DMS79 treated with DMSO at 0.1 percent for 48 hours (cell line): ENCODE data around the gene UPF3B.
"Not testable (repeated sequence)": the region's sequence is repeated elsewhere in the genome, so short reads cannot be mapped to it uniquely, and the experiment has no call there.

Source experiments
- DNase-seq: peaks from one replicate; lab custom pipeline; 2025; lab: John Stamatoyannopoulos, UW

Gene UPF3B

DNA sequence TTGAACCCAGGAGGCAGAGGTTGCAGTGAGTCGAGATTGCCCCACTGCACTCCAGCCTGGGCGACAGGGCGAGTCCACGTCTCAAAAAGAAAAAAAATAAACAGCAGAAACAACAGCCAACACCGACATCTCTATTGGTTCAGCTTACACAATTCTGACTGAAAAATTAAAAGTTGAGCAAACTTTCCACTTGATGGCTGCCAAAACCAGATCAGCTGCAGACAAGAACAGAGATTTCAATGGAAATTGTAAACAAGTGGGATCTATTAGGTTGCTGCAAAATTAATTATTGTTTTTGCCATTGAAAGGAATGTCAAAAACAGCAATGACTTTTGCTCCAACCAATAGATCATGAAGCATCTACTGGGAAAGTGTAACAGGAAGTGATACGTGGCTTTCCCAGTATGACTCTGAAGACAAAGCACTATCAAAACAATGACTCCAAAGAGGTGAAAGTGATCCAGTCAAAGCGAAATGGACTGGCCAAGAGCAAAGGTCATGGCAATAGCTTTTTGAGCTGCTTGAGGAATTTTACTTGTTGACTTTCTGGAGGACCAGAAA, 26.3 kb downstream of the UPF3B start:
- no peak for DNase-seq

DNA sequence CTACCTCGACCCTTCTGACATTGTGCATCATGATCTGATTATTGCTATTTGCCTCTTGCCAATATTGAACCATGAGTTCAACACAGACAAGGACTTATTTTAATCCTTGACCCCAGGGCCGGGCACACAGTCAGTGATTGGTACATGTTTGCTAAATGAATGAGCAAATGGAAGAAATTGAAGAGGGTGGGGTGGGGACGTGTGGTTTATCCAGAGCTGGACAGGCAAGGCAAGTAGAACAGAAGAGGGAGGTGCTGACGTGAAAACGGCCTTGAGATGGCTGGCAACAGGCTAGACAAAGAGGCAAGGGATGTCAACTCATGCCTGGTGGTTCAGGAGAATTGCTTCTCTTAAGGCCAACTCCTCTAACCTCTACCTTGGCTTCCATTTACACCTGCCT, 28.5 kb downstream of the UPF3B start:
- not testable (repeated sequence) for DNase-seq

DNA sequence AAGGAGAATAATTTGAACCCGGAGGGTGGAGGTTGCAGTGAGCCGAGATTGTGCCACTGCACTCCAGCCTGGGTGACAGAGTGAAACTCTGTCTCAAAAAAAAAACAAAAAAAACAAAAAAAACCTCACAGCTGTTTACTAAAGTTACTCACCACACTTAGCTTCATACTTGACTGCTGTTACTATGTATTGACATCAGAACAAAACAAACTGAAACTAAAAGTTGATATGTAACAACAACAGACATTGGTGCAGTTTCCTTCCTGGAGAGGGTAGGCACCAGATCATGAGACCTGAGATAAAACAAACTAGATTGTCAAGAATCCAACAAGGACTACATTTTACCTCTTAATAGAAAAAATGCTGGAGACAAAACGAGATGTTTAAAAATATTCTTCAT, 31.1 kb downstream of the UPF3B start:
- DNase-seq, result not testable (repeated sequence)

DNA sequence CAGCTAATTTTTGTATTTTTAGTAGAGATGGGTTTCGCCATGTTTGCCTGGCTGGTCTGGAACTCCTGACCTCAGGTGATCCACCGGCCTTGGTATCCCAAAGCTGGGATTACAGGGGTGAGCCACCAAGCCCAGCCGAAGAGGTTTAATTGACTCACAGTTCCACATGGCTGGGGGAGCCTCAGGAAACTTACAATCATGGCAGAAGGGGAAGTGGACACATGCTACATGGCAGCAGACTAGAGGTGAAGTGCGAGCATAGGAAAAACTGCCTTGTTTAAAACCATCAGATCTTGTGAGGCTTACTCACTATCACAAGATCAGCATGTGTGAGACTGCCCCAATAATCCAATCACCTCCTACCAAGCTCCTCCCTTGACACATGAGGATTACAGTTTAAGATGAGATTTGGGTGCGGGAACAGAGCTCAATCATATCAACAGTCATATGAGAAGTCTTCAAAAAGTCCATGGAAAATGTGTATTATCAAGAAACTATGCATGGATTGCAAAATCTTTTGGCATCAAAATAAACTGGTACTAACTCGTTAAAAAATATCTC, 35.6 kb downstream of the UPF3B start:
- DNase-seq, result no peak

DNA sequence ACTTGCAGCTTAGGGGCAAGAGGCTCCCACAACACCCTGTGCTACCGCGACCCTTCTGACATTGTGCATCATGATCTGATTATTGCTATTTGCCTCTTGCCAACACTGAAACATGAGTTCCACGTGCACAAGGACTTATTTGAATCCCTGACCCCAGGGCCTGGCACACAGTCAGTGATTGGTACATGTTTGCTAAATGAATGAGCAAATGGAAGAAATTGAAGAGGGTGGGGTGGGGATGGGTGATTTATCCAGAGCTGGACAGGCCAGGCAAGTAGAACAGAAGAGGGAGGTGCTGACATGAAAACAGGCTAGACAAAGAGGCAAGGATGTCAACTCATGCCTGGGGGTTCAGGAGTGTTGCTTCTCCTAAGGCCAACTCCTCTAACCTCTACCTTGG, 36.5 kb downstream of the UPF3B start:
- no peak for DNase-seq

DNA sequence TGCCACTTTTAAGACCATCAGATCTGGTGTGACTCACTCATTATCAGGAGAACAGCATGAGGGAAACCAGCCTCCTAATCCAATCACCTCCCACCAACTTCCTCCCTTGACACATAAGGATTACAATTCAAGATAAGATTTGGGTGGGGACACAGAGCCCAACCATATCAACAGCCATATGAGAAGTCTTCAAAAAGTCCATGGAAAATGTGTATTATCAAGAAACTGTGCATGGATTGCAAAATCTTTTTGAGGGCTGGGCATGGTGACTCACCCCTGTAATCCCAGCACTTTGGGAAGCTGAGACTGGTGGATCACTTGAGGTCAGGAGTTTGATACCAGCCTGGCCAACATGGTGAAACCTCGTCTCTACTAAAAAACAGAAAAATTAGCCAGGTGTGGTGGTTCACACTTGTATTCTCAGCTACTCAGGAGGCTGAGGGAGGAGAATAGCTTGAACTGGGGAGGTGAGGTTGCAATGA, 43.5 kb downstream of the UPF3B start:
- DNase-seq, result no peak

DNA sequence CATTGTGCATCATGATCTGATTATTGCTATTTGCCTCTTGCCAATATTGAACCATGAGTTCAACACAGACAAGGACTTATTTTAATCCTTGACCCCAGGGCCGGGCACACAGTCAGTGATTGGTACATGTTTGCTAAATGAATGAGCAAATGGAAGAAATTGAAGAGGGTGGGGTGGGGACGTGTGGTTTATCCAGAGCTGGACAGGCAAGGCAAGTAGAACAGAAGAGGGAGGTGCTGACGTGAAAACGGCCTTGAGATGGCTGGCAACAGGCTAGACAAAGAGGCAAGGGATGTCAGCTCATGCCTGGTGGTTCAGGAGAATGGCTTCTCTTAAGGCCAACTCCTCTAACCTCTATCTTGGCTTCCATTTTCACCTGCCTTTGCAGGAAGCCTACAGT, 44.3 kb downstream of the UPF3B start:
- not testable (repeated sequence) for DNase-seq

DNA sequence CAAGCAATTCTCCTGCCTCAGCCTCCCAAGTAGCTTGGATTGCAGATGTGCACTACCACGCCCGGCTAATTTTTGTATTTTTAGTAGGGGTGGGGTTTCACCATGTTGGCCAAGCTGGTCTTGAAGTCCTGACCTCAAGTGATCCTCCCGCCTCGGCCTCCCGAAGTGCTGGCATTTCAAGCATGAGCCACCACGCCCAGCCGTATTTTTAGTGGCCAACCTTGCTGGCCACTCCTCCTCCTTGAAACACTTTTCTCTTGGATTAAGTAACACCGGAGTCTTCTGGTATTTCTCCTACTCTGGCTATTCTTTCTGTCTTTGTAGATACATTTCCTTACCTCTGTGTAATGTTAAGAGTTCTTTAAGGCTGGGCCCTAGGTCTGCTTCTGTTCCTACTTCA, 50.2 kb downstream of the UPF3B start:
- no peak for DNase-seq

DNA sequence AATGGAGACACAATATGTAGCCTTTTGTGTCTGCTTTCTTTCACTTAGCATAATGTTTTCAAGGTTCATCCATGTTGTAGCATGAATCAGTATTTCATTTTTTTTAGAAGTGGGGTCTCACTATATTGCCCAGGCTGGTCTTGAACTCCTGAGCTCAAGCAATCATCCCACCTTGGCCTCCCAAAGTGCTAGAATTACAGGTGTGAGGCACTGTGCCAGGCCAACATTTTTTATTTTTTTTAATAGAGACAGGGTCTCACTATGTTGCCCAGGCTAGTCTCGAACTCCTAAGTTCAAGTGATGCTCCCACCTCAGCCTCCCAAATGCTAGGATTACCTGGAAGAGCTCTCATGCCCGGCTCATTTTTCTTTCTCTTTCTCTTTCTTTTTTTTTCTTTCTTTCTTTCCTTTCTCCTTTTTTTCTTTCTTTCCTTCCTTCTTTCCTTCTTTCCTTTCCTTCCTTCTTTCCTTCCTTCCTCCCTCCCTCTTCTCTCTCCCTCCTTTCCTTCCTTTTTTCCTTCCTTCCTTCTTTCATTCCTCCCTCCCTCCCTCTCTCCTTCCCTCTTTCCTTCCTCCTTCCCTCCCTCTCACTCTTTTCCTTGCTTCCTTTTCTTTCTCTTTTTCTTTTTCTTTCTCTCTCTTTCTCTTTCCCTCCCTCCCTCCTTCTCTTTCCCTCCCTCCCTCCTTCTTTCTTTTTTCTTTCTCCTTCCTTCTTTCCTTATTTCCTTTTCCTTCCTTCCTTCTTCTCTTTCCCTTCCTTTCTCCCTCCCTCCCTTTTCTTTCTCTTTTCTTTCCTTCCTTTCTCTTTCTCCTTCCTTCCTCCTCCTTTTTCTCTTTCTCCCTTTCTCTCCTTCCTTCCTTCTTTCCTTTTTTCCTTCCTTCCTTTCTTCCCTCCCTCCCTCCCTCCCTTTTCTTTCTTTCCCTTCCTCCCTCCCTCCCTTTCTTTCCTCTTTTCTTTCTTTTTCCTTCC, 51.2 kb downstream of the UPF3B start:
- DNase-seq, result no peak

DNA sequence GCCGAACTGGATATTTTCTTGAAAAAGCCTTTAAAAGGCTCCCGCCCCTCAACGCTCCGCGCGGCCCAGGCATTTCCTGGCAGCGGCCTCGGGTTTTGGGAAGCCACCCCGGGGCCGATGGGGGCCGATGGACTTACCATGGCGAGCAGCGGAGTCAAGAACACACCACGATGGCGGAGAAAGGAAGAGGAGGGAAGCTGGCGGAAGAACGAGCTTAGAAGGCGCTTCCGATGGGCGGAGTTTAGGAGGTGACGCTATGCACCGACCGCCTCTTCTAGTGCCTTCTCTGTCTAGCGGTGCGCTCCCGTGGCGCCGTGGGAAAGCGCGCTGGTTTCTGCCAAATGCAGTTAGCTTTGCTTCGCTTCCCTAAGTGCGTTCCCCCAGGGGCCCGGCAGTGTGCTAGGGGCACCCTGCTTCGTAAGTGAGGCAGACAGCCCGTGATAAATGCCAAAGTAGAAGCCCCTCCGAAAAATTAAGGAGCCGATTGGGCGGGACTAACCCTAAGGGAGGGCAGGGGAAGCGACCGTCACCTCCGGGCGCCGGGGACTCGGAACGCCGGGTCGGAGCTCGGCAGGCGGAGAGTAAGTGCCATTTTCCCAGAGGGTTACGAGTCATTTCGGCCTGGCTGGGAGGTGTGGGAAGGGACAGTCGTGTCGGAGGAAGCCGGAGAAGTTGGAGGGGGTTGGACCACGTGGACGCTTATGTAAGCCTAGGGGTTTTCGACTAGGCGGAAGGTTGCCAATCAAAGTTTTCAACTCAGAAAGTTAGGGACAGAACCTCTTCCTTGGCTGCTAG, 61.1 kb downstream of the UPF3B start, which contains the start of gene RPL39:
TSS of gene RPL39 (minus strand) at position 194 of the 795 bp plus-strand sequence. CDS start at position 140, 54 bp downstream.
- DNase-seq, result peak; percentile 66

DNA sequence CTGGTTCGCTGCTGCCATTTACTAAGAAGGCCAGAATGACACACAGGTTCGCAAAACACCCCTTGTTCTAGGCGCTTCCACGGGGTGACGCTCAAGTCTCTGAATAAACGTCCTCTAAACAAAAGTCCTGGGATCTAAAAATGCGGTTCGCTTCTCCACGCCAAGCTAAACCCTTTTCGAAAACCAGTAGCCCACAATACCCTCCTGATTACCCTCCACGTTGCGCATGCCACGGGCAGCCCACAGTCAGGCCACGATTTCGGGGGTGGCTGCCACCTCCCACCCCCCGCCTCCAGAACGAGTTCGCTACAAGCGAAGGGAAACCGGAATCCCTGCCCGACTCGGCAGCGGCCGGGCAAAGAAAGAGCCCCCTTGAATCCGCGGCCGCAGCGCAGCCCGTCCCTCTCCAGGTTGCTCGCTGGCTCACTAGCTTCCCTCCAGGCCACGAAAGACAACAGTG, 61.8 kb downstream of the UPF3B start:
- DNase-seq, result peak; percentile 27

DNA sequence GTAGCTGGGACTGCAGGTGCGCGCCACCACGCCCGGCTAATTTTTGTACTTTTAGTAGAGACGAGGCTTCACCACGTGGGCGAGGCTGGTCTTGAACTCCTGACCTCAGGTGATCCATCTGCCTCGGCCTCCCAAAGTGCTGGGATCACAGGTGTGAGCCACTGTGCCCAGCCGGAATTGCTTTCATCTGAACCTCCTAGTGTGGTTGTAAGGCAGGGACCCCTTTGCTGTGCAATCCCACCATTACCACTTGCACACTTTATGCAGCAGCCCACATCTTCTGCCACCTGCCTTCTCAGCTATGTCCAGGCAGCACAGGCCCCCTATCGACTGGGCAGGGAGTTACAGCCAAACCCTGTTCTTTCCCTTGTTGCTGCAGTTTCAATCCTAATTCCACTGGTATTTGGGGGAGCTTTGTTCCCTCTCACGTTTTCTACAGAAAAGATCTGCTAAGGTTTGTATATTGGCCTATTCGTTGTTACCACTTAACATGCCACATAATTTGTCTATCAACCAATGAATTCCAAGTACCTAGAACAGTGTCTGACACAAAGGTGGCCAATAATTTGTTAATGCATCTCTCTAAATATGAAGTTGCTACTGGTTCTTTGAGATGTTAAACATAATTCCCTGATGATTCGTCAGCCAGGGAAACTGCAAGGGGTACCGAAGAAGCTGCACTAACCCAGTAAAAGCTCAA, 67.9 kb downstream of the UPF3B start:
- no peak for DNase-seq
